ENCODE data around the gene MDFI.

- no peak for TF ChIP-seq TAF1 (IDR thresholded peaks at IDR 0.05; ENCODE audit: borderline replicate concordance, low read depth, low read length)
- TF ChIP-seq POLR2AphosphoS5 (IDR thresholded peaks at IDR 0.05; ENCODE audit: low read depth, low read length) = no peak
- TF ChIP-seq POLR2A (IDR thresholded peaks at IDR 0.05; ENCODE audit: low read depth, low read length) = no peak
Observed at GRCh38 chr6:41591122-41591521, 47.1 kb upstream of the MDFI start.
